SU-DHL-6 (cell line): Measurements from ENCODE around the gene DOK4.

Experiments used
- EZH2phosphoT487 ChIP-seq: fragments of 200-600 bp; sonication (generic), shearing (Covaris generic); conservative IDR thresholded peaks from 2 replicates; pipeline ENCODE4 v1.6.1; 2018; ENCODE audit warnings: mild to moderate bottlenecking, antibody characterized with exemption, low read length, moderate library complexity, mixed read lengths
- TF ChIP-seq, protein P1 (sequence below): fragments of 200-600 bp; sonication (generic); IDR thresholded peaks from one replicate; pipeline ENCODE4 v1.5.1; 2017; ENCODE audit warnings: antibody characterized with exemption, mild to moderate bottlenecking, low read length, moderate library complexity; ENCODE audit not compliant: insufficient read depth, poor library complexity, severe bottlenecking

GRCh38 chr16:57469046-57469445, 17.2 kb downstream of the DOK4 start:
- TF ChIP-seq, protein P1, sequence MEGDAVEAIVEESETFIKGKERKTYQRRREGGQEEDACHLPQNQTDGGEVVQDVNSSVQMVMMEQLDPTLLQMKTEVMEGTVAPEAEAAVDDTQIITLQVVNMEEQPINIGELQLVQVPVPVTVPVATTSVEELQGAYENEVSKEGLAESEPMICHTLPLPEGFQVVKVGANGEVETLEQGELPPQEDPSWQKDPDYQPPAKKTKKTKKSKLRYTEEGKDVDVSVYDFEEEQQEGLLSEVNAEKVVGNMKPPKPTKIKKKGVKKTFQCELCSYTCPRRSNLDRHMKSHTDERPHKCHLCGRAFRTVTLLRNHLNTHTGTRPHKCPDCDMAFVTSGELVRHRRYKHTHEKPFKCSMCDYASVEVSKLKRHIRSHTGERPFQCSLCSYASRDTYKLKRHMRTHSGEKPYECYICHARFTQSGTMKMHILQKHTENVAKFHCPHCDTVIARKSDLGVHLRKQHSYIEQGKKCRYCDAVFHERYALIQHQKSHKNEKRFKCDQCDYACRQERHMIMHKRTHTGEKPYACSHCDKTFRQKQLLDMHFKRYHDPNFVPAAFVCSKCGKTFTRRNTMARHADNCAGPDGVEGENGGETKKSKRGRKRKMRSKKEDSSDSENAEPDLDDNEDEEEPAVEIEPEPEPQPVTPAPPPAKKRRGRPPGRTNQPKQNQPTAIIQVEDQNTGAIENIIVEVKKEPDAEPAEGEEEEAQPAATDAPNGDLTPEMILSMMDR: no peak
- TF ChIP-seq EZH2phosphoT487: no peak
